Measurements from ENCODE around the gene HSPB7. TPM values are rescaled to one million over a fixed set of nuclear protein-coding genes. Genes with fewer than 3 reads are reported as not detected.

HSPB7 gene
- total and polyA plus RNA-seq, 12 donors: 4,333 to 6,425 (median 4,947) TPM

DNA sequence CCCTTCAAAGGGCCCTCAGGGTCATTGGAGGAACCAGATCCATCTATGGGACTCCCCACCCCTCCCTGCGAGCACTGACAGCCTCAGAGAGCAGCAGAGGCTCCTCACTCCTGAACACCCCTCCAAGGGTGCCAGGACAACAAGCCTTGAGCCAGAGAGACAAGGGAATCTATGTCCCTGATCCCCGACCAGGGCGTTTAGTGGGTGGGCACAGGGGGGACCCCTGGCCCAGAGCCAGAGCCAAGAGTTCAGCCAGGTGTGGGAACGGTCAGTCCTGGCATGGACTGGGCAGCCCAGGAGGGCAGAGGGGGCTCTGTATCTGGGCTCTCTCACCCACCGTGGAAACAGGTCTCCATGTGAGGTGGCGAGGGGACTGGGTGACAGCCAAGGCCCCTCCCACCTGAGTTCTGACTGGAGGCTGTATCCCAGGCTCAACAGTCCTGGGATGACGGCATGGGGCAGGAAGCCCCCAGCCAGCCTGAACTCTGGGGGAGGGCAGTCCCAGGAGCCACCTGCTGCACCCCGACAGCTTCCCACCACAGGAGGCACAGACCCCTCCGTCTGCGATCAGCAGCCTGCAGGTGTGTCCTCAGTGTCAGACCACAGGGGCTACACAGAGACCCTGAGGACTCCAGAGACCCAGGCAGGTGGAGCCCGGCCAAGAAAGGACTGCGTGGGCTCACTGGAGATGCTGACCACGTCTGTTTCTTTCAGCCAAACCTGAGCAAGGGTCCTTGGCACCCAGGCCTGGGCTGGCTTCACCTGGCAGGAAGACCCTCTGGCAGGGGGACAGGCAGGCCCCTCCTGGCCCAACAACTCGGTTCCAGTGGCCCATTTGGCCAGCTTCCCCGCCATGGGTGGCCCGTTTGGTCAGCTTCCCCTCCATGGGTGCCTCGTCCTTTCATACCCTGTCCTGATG lies 25.0 kb downstream of the HSPB7 start:
- H3K4me3 ChIP-seq: no peak overlapping the region
- no peaks in the 10 kb centered on the region for H3K36me3 ChIP-seq
- 83 to 84% methylated on average over 17 of the region's 17 CpGs for WGBS, 2 donors
- DNase-seq (no peak), ATAC-seq (no peak)
- no peak overlapping the region for H3K27ac ChIP-seq
- no peaks in the 10 kb centered on the region for H3K27me3 ChIP-seq
- TF ChIP-seq, protein P1, sequence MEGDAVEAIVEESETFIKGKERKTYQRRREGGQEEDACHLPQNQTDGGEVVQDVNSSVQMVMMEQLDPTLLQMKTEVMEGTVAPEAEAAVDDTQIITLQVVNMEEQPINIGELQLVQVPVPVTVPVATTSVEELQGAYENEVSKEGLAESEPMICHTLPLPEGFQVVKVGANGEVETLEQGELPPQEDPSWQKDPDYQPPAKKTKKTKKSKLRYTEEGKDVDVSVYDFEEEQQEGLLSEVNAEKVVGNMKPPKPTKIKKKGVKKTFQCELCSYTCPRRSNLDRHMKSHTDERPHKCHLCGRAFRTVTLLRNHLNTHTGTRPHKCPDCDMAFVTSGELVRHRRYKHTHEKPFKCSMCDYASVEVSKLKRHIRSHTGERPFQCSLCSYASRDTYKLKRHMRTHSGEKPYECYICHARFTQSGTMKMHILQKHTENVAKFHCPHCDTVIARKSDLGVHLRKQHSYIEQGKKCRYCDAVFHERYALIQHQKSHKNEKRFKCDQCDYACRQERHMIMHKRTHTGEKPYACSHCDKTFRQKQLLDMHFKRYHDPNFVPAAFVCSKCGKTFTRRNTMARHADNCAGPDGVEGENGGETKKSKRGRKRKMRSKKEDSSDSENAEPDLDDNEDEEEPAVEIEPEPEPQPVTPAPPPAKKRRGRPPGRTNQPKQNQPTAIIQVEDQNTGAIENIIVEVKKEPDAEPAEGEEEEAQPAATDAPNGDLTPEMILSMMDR (IDR thresholded peaks at IDR 0.05): no peak
- H3K9me3 ChIP-seq: no peaks in the 10 kb centered on the region
- intact Hi-C loops (cut with DNase I): loop anchor here in 7 of 10 donors (2.0 to 5.0 kb wide), 5 partner anchors 176 to 202 kb away; no protein-coding TSS in a partner anchor
- no peaks in the 10 kb centered on the region for H3K4me1 ChIP-seq

DNA sequence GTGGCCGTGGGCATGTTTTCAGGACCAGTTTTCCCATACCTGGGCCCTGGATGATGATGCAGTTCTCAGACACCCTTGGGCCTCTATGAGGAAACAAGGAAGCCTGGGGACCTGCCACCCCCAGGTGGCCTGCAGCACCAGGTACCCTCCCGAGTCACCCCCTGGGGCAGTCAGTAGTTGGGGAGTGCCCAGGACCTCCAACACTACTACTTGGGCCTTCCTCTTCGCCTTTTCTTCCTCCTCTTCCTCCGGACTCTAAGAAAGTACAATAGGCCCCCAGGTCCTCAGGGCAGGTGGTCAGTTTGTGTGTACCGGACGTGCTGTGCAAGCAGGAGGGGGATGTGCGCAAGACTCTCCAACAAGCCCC lies 25.7 kb downstream of the HSPB7 start:
- Histone ChIP-seq H3K9me3 (no peaks in the 10 kb centered on the region), H3K27me3 (no peaks in the 10 kb centered on the region), H3K36me3 (no peaks in the 10 kb centered on the region), H3K4me1 (no peaks in the 10 kb centered on the region), H3K27ac (no peak overlapping the region), H3K4me3 (no peak overlapping the region)
- intact Hi-C loops (cut with DNase I): loop anchor here in 7 of 10 donors (2.0 to 5.0 kb wide), 5 partner anchors 175 to 201 kb away; no protein-coding TSS in a partner anchor
- DNase-seq (no peak), ATAC-seq (no peak)
- WGBS, 2 donors: 91 to 94% methylated on average over 7 of the region's 7 CpGs
- TF ChIP-seq, protein P1 (IDR thresholded peaks at IDR 0.05): no peak

DNA sequence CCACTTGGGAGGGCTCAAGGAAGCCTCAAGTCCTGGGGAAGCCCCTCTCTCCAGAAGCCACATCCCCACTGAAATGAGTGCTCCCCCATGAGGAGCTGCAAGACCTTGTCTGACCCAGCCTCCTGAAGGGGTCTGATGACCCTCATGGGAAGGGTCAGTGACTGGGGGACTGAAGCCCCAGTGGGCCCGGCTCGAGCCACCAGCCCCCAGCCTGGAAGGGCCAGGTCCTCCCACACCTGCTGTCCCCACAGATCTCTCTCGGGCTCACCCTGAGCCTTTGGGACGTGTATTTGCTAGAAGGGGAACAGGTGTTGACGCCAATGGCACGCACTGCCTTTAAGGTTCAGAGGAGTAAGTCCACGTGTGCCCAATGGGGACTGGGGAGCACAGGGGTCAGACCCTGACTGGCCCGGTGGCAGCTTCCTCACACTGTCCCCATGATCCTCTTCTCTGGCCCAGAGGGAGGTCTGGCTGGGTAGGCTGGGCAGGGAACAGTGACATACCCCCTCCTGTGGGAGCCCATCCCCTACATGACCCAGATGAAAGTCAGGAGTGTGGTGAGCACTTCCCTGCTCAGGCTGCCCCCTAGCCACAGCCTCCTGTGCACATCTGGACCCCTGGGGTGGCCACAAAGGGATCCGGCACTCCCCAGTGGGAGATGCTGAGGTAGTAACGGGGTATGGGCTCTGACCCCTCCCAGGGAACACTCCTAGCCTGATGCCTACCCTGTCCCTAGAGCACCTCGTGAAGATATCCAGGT lies 26.2 kb downstream of the HSPB7 start:
- ATAC-seq (no peak), DNase-seq (no peak)
- Histone ChIP-seq H3K4me1 (no peaks in the 10 kb centered on the region), H3K27ac (no peak overlapping the region), H3K36me3 (no peaks in the 10 kb centered on the region), H3K9me3 (no peaks in the 10 kb centered on the region), H3K4me3 (no peak overlapping the region), H3K27me3 (no peaks in the 10 kb centered on the region)
- TF ChIP-seq, protein P1 (IDR thresholded peaks at IDR 0.05): no peak
- intact Hi-C loops (cut with DNase I): loop anchor here in 7 of 10 donors (2.0 to 5.0 kb wide), 5 partner anchors 174 to 201 kb away; no protein-coding TSS in a partner anchor
- WGBS, 2 donors: 91 to 93% methylated on average over 11 of the region's 11 CpGs

DNA sequence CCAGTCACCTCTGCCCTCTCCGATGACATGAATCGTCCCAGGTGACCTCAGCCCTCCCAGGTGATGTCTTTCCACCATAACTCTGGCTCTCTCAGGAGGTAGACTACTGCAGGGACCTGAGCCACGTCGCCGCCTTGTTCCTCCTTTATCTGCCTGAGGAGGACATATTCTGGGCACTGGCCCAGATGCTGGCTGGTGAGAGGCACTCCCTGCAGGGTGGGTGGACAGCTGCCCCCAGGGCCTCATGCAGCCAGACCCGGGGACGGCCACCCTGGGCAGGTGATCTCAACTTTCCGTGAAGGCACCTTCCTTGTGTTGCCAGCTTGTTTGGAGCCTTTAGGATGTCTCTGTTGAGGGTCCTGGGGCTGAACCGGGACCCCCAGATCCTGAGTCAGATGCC lies 28.1 kb downstream of the HSPB7 start:
- DNase-seq (no peak), ATAC-seq (peak in 1 of 8 donors; percentile 18)
- Histone ChIP-seq H3K4me3 (no peak overlapping the region), H3K27ac (no peak overlapping the region), H3K36me3 (no peaks in the 10 kb centered on the region), H3K27me3 (no peaks in the 10 kb centered on the region), H3K4me1 (peaks cover 0 to 5% (median 0%) of the 10 kb centered on the region in 9 donors), H3K9me3 (no peaks in the 10 kb centered on the region)
- 51 to 54% methylated on average over 9 of the region's 9 CpGs for WGBS, 2 donors
- intact Hi-C loops (cut with DNase I): loop anchor here in 6 of 10 donors (5.0 kb wide), 3 partner anchors 172 to 187 kb away; no protein-coding TSS in a partner anchor
- TF ChIP-seq, protein P1 (IDR thresholded peaks at IDR 0.05): no peak
